Osteoblast (primary cell): Measurements from ENCODE around the gene ACRBP. TPM values are rescaled to one million over a fixed set of nuclear protein-coding genes. Genes with fewer than 3 reads are reported as not detected.
"Not testable (repeated sequence)": the region's sequence is repeated elsewhere in the genome, so short reads cannot be mapped to it uniquely, and the experiment has no call there.

ENCODE experiments used
- DNase-seq: peaks from one replicate; pipeline ENCODE4 v3.0.0; 2011; ENCODE audit warnings: low spot score, mixed read lengths; ENCODE audit not compliant: insufficient read length; ENCODE audit errors: missing footprints
- H2AFZ ChIP-seq: 2 replicates; pipeline ENCODE4 v1.6.0; 2011; ENCODE audit warnings: mild to moderate bottlenecking, low read length
- H3K27ac ChIP-seq: 2 replicates; pipeline ENCODE4 v1.5.1; 2011; ENCODE audit warnings: mild to moderate bottlenecking, low read depth, low read length, moderate library complexity
- H3K27me3 ChIP-seq: 2 replicates; pipeline ENCODE4 v1.6.0; 2012; ENCODE audit warnings: mild to moderate bottlenecking, control low read depth, inconsistent platforms, low read length, moderate library complexity; ENCODE audit not compliant: insufficient read depth
- H3K36me3 ChIP-seq: 2 replicates; pipeline ENCODE4 v1.5.1; 2011; ENCODE audit warnings: mild to moderate bottlenecking, low read length, control low read depth, moderate library complexity; ENCODE audit not compliant: insufficient read depth
- H3K4me1 ChIP-seq: 2 replicates; pipeline ENCODE4 v1.5.1; 2011; ENCODE audit warnings: mild to moderate bottlenecking, low read length, control low read depth, moderate library complexity; ENCODE audit not compliant: insufficient read depth
- H3K4me2 ChIP-seq: 2 replicates; pipeline ENCODE4 v1.6.0; 2011; ENCODE audit warnings: mild to moderate bottlenecking, low read length; ENCODE audit not compliant: insufficient read depth
- H3K4me3 ChIP-seq: fragments of 200-600 bp; sonication (generic); 3 replicates; pipeline ENCODE4 v1.5.1; 2012; ENCODE audit warnings: mild to moderate bottlenecking, low read length, inconsistent platforms; ENCODE audit not compliant: insufficient read depth
- H3K79me2 ChIP-seq: 2 replicates; pipeline ENCODE4 v1.6.0; 2012; ENCODE audit warnings: mild to moderate bottlenecking, low read length, control low read depth, inconsistent platforms; ENCODE audit not compliant: insufficient read depth
- H3K9me3 ChIP-seq: 2 replicates; pipeline ENCODE4 v1.5.1; 2011; ENCODE audit warnings: low read depth, low read length, control low read depth
- H4K20me1 ChIP-seq: 2 replicates; pipeline ENCODE4 v1.6.0; 2012; ENCODE audit warnings: mild to moderate bottlenecking, low read length, control low read depth; ENCODE audit not compliant: insufficient read depth
- total RNA-seq: library from RNA; depleted of rRNA; stranded (reverse); fragments of >200 nt; gene quantifications from 2 replicates; pipeline ENCODE4 v1.2.3, GENCODE V29; 2012
- TF ChIP-seq, protein P1 (sequence below): IDR thresholded peaks from 2 replicates; pipeline ENCODE4 v1.5.1; 2011; ENCODE audit warnings: mild to moderate bottlenecking, low read depth, low read length, moderate library complexity; ENCODE audit errors: extremely low read depth

The ACRBP gene
- total RNA-seq, 1 donor = 0.36 TPM

DNA sequence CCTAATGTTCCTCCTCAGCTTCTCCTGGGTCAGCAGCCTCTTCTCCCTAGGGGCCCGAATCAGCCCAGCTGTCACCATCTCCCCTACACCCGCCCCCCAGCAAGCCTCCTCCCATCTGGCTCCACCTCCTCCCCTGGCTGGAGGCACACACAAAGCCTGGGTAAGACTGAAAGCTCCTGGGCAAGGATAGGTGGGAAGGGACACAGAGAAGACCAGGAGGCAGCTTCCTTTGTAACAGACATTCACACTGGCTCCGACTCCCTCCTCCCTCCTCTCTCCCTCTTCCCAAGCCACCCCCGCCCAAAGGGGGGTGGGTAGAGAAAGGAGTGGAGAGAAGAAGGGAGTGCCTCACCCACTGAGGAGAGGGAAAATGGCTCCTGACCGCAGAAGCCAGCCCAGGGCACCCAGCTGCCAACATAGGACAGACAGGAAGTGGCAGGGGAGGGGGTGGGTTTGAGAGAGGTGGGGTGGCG, 44.1 kb downstream of the ACRBP start:
- no peak overlapping the region for H2AFZ ChIP-seq
- TF ChIP-seq, protein P1, sequence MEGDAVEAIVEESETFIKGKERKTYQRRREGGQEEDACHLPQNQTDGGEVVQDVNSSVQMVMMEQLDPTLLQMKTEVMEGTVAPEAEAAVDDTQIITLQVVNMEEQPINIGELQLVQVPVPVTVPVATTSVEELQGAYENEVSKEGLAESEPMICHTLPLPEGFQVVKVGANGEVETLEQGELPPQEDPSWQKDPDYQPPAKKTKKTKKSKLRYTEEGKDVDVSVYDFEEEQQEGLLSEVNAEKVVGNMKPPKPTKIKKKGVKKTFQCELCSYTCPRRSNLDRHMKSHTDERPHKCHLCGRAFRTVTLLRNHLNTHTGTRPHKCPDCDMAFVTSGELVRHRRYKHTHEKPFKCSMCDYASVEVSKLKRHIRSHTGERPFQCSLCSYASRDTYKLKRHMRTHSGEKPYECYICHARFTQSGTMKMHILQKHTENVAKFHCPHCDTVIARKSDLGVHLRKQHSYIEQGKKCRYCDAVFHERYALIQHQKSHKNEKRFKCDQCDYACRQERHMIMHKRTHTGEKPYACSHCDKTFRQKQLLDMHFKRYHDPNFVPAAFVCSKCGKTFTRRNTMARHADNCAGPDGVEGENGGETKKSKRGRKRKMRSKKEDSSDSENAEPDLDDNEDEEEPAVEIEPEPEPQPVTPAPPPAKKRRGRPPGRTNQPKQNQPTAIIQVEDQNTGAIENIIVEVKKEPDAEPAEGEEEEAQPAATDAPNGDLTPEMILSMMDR = no peak
- H3K4me1 ChIP-seq = peaks cover 41% of the 10 kb centered on the region
- peak overlapping the region; percentile 31 for H3K4me3 ChIP-seq
- H3K27me3 ChIP-seq = no peaks in the 10 kb centered on the region
- H3K36me3 ChIP-seq = peaks cover 48% of the 10 kb centered on the region
- peak; percentile 92 for DNase-seq
- peaks cover 52% of the 10 kb centered on the region for H4K20me1 ChIP-seq
- peak overlapping the region; percentile 62 for H3K4me2 ChIP-seq
- peaks cover 75% of the 10 kb centered on the region for H3K79me2 ChIP-seq
- peak overlapping the region; percentile 9 for H3K27ac ChIP-seq
- H3K9me3 ChIP-seq = no peaks in the 10 kb centered on the region

DNA sequence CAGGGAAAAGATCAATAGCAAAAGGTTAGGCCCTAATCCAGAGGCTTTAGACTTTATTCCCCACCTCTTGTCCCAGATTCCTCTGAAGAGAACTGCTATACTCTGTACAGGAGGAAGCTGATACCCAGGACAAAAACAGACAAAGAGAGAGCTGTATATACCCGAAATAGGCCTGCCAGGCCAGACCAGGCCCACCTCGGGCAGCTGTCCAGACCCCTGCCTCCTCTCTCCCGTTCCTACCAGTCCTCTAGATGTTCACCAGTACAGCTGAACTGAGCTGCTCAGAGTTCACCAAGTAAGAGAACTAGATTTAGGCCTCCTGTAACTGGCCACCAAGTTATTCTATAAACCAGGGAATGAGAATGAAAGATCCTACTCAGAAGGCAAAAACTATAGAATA, 44.7 kb downstream of the ACRBP start:
- TF ChIP-seq, protein P1 = no peak
- Histone ChIP-seq H3K9me3 (no peaks in the 10 kb centered on the region), H3K4me2 (peak overlapping the region; percentile 62), H2AFZ (no peak overlapping the region), H3K27ac (peak overlapping the region; percentile 9), H3K27me3 (no peaks in the 10 kb centered on the region), H3K36me3 (peaks cover 54% of the 10 kb centered on the region), H3K4me3 (peak overlapping the region; percentile 1), H3K79me2 (peaks cover 80% of the 10 kb centered on the region), H4K20me1 (peaks cover 52% of the 10 kb centered on the region), H3K4me1 (peaks cover 35% of the 10 kb centered on the region)
- no peak for DNase-seq

DNA sequence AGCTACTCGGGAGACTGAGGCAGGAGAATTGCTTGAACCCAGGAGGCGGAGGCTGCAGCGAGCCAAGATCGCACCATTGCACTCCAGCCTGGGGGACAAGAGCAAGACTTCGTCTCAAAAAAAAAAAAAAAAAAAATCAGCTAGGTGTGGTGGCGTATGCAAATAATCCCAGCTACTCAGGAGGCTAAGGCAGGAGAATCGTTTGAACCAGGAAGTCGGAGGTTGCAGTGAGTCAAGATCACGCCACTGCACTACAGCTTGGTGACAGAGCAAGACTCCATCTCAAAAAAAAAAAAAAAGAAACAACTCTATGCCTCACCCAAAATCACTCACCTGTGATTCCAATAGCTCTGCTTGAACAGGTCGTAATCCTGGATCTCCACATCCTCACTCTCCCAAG, 51.6 kb downstream of the ACRBP start:
- not testable (repeated sequence) for H3K27me3 ChIP-seq, H3K4me3 ChIP-seq, H3K4me1 ChIP-seq, H3K4me2 ChIP-seq, H3K27ac ChIP-seq, H3K9me3 ChIP-seq, H2AFZ ChIP-seq, DNase-seq
- peaks cover 93% of the 10 kb centered on the region for H3K36me3 ChIP-seq
- peaks cover 30% of the 10 kb centered on the region for H3K79me2 ChIP-seq
- peaks cover 25% of the 10 kb centered on the region for H4K20me1 ChIP-seq

DNA sequence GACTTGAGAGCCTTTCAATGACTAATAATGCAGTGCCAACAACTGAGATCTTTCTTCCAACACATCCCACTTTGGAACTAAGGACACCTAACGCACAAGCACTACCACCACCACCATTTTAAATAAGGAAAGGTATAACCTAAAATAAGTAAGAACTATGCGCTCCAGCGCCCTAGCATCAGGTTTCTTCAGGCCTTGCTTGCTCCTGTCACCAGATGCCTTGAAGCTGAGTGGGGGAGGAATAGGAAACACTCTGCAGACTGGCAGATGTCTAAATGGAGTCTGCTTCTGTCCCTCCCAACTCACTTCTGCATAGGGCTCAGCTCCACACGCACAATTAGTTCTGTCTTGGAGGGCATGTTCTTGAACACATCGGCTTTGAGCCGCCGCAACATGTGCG, 55.1 kb downstream of the ACRBP start:
- Histone ChIP-seq H3K27me3 (no peaks in the 10 kb centered on the region), H2AFZ (no peak overlapping the region), H3K36me3 (peaks cover 91% of the 10 kb centered on the region), H3K79me2 (peaks cover 10% of the 10 kb centered on the region), H3K9me3 (no peaks in the 10 kb centered on the region), H3K27ac (no peak overlapping the region), H3K4me2 (no peak overlapping the region), H4K20me1 (peaks cover 20% of the 10 kb centered on the region), H3K4me3 (no peak overlapping the region), H3K4me1 (no peaks in the 10 kb centered on the region)
- no peak for DNase-seq
- TF ChIP-seq, protein P1 = no peak

Other genes starting within 250 kb of the ACRBP start
- not detected in 2 replicates for gene CD27, start 202.5 kb downstream of the ACRBP start, total RNA-seq
- gene TAPBPL, start 195.4 kb downstream of the ACRBP start, total RNA-seq = 11.8 and 13.8 TPM in 2 replicates
- gene VAMP1, start 176.8 kb downstream of the ACRBP start, total RNA-seq = 6.5 and 9.1 TPM in 2 replicates
- gene MRPL51, start 154.2 kb downstream of the ACRBP start, total RNA-seq = 58.3 and 68.8 TPM in 2 replicates
- gene NCAPD2, start 153.3 kb downstream of the ACRBP start, total RNA-seq = 19.4 and 21.0 TPM in 2 replicates
- gene GAPDH, start 112.9 kb downstream of the ACRBP start, total RNA-seq = 4,846 and 5,173 TPM in 2 replicates
- 12.7 and 13.4 TPM in 2 replicates for gene IFFO1, start 91.4 kb downstream of the ACRBP start, total RNA-seq
- 18.3 and 21.4 TPM in 2 replicates for gene NOP2, start 79.1 kb downstream of the ACRBP start, total RNA-seq
- 238 and 259 TPM in 2 replicates for gene CHD4, start 40.1 kb downstream of the ACRBP start, total RNA-seq
- gene LPAR5, start 11.5 kb downstream of the ACRBP start, total RNA-seq = under 0.01 TPM in 1 of 2 replicates, not detected in the other
- 46.9 and 53.6 TPM in 2 replicates for gene ING4, start 15.7 kb upstream of the ACRBP start, total RNA-seq
- gene ZNF384, start 41.9 kb upstream of the ACRBP start, total RNA-seq = 19.9 and 22.4 TPM in 2 replicates
- gene PIANP, start 53.4 kb upstream of the ACRBP start, total RNA-seq = not detected in 2 replicates
- 91.9 and 98.8 TPM in 2 replicates for gene COPS7A, start 76.6 kb upstream of the ACRBP start, total RNA-seq
- 118 and 138 TPM in 2 replicates for gene MLF2, start 105.7 kb upstream of the ACRBP start, total RNA-seq
- gene PTMS, start 118.9 kb upstream of the ACRBP start, total RNA-seq = 70.4 and 72.7 TPM in 2 replicates
- gene LAG3, start 125.1 kb upstream of the ACRBP start, total RNA-seq = not detected in 2 replicates
- 10.9 and 15.0 TPM in 2 replicates for gene CD4, start 142.1 kb upstream of the ACRBP start, total RNA-seq
- 1.4 and 5.0 TPM in 2 replicates for gene GPR162, start 174.4 kb upstream of the ACRBP start, total RNA-seq
- gene P3H3, start 181.0 kb upstream of the ACRBP start, total RNA-seq = 108 and 130 TPM in 2 replicates
- 1.4 and 2.7 TPM in 2 replicates for gene GNB3, start 193.5 kb upstream of the ACRBP start, total RNA-seq
- gene CDCA3, start 203.9 kb upstream of the ACRBP start, total RNA-seq = 4.0 and 5.0 TPM in 2 replicates
- gene USP5, start 204.7 kb upstream of the ACRBP start, total RNA-seq = 65.7 and 77.1 TPM in 2 replicates
- gene TPI1, start 220.1 kb upstream of the ACRBP start, total RNA-seq = 385 and 553 TPM in 2 replicates
- 11.5 and 11.9 TPM in 2 replicates for gene SPSB2, start 225.9 kb upstream of the ACRBP start, total RNA-seq